Measurements from ENCODE around the gene MAP4K3.

Gene MAP4K3

DNA sequence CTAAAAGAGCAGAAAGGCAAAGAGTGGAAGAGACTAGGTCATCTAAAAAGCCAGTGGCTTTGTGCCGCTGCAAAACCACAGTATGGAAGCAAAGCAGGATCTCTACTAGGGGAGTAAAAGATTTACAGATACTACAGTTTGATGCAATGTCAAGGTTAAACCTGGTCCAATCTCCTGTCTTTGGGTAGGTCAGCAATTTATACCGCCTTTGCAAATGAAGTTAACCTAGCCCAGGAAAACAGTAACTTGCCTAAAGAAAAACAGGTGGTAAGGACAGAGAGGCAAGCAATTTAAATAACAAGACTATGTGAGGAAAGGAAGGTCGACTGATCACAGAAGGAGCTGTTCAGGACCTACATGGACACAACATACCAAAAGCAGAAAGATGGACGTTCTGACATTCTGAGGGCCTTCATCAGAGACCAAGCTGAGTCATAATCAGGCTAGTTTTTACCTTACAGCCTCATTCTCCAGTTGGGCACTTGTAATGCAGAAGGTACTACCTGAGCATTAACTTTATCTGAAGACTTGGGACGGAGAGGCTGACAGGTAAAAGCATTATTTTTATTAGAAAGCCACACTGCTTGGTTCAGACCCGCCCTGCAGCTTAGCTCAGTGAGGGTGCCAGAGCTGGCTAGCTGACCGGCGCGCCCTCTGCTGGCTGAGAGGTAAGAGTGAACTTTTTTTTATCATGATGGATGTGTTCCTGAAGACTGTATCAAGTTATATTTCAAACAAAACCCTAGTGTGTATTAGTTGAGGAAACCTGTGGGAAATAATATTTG, 209.3 kb downstream of the MAP4K3 start:
- TF ChIP-seq ARNT (IDR thresholded peaks at IDR 0.05) (no peak), ZNF384 (IDR thresholded peaks at IDR 0.05) (peak; percentile 65; the same call in 1 of the 2 replicates), SP1 (IDR thresholded peaks at IDR 0.05) (no peak)
- peak; percentile 75 for DNase-seq (ENCODE audit: extremely low spot score)
- POLR2A ChIA-PET: interaction anchor here (0.8 to 2.0 kb wide), 3 partner anchors 104 to 280 kb away, joined by 3 to 21 read pairs (median 10); partner anchors contain the start of gene SOS1
- CTCF ChIA-PET: interaction anchor here (0.6 to 3.9 kb wide), 13 partner anchors 9 to 964 kb away, joined by 3 to 36 read pairs (median 4); partner anchors contain the start of gene SOS1

- no peak for DNase-seq (ENCODE audit: extremely low spot score)
- TF ChIP-seq FOXM1 (IDR thresholded peaks at IDR 0.05; ENCODE audit: borderline replicate concordance): no peak
- no peak for TF ChIP-seq L3MBTL2 (conservative IDR thresholded peaks at IDR 0.05)
- no peak for TF ChIP-seq LEF1 (IDR thresholded peaks at IDR 0.05; ENCODE audit: borderline replicate concordance)
- TF ChIP-seq ELF4 (IDR thresholded peaks at IDR 0.05): no peak
- TF ChIP-seq, protein P1, sequence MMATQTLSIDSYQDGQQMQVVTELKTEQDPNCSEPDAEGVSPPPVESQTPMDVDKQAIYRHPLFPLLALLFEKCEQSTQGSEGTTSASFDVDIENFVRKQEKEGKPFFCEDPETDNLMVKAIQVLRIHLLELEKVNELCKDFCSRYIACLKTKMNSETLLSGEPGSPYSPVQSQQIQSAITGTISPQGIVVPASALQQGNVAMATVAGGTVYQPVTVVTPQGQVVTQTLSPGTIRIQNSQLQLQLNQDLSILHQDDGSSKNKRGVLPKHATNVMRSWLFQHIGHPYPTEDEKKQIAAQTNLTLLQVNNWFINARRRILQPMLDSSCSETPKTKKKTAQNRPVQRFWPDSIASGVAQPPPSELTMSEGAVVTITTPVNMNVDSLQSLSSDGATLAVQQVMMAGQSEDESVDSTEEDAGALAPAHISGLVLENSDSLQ (IDR thresholded peaks at IDR 0.05): no peak
- TF ChIP-seq HDGF (IDR thresholded peaks at IDR 0.05; ENCODE audit: borderline replicate concordance): no peak
- no peak for TF ChIP-seq SP1 (IDR thresholded peaks at IDR 0.05)
- TF ChIP-seq FOXA1 (IDR thresholded peaks at IDR 0.05): no peak
- no peak for TF ChIP-seq FOXK2 (IDR thresholded peaks at IDR 0.05)
- no peak for TF ChIP-seq TARDBP (IDR thresholded peaks at IDR 0.05)
- no peak for TF ChIP-seq ARNT (IDR thresholded peaks at IDR 0.05)
- TF ChIP-seq ZNF384 (IDR thresholded peaks at IDR 0.05): no peak
- TF ChIP-seq CTBP1 (IDR thresholded peaks at IDR 0.05; ENCODE audit: borderline replicate concordance): no peak
- ChIA-PET CTCF (interaction anchor here (1.3 kb wide), 1 partner anchor 278 kb away, joined by 5 read pairs; no protein-coding TSS in a partner anchor), POLR2A (interaction anchor here (1.0 kb wide), 1 partner anchor 105 kb away, joined by 3 read pairs; the partner anchor contains the start of gene SOS1)
Measured at GRCh38 chr2:39225567-39225966, 211.5 kb downstream of the MAP4K3 start.

- ChIA-PET CTCF (no interaction called here), POLR2A (interaction anchor here (0.7 kb wide), 1 partner anchor 30 kb away, joined by 3 read pairs; no protein-coding TSS in a partner anchor)
- TF ChIP-seq TARDBP (IDR thresholded peaks at IDR 0.05) (no peak), NFRKB (IDR thresholded peaks at IDR 0.05) (no peak), CTBP1 (IDR thresholded peaks at IDR 0.05; ENCODE audit: borderline replicate concordance) (no peak), BHLHE40 (IDR thresholded peaks at IDR 0.05; ENCODE audit: borderline replicate concordance) (no peak), FOXA1 (IDR thresholded peaks at IDR 0.05) (no peak), HDGF (IDR thresholded peaks at IDR 0.05; ENCODE audit: borderline replicate concordance) (no peak), FOXK2 (IDR thresholded peaks at IDR 0.05) (no peak), L3MBTL2 (conservative IDR thresholded peaks at IDR 0.05) (no peak), FOXM1 (IDR thresholded peaks at IDR 0.05; ENCODE audit: borderline replicate concordance) (no peak), SP1 (IDR thresholded peaks at IDR 0.05) (no peak), SUZ12 (IDR thresholded peaks at IDR 0.05) (no peak), ZNF384 (IDR thresholded peaks at IDR 0.05) (no peak), LEF1 (IDR thresholded peaks at IDR 0.05; ENCODE audit: borderline replicate concordance) (no peak), ARNT (IDR thresholded peaks at IDR 0.05) (no peak)
- TF ChIP-seq, protein P1 (IDR thresholded peaks at IDR 0.05): no peak
- DNase-seq (ENCODE audit: extremely low spot score): no peak
Measured at GRCh38 chr2:39223909-39224308, 213.2 kb downstream of the MAP4K3 start.

DNA sequence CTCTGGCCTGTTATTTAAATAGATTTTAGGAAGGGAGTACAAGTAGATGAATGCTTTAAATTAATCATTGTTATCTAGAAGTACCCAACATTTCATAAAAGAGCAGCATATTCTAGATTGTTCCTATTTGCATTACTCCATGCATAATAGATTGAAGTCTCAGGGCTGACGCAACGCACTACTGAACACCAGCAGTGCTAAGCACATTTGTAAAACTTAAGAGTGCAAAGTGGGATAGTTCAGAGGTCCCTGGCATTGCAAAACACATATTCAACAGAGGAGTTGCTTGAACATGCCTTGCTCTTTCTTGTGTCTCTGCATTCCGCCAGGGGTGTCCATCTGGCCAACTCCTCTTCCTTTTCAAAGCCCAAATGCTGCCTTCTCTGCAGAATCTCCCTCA, 215.6 kb downstream of the MAP4K3 start:
- POLR2A ChIA-PET: no interaction called here
- TF ChIP-seq HDGF (IDR thresholded peaks at IDR 0.05; ENCODE audit: borderline replicate concordance) (no peak), SP1 (IDR thresholded peaks at IDR 0.05) (no peak), NFRKB (IDR thresholded peaks at IDR 0.05) (no peak), FOXK2 (IDR thresholded peaks at IDR 0.05) (no peak), CTBP1 (IDR thresholded peaks at IDR 0.05; ENCODE audit: borderline replicate concordance) (no peak), BHLHE40 (IDR thresholded peaks at IDR 0.05; ENCODE audit: borderline replicate concordance) (no peak), ELF4 (IDR thresholded peaks at IDR 0.05) (no peak), FOXM1 (IDR thresholded peaks at IDR 0.05; ENCODE audit: borderline replicate concordance) (no peak), SUZ12 (IDR thresholded peaks at IDR 0.05) (no peak), TARDBP (IDR thresholded peaks at IDR 0.05) (no peak)
- TF ChIP-seq, protein P1 (IDR thresholded peaks at IDR 0.05): no peak
- CTCF ChIA-PET: no interaction called here
- DNase-seq (ENCODE audit: extremely low spot score): no peak

DNA sequence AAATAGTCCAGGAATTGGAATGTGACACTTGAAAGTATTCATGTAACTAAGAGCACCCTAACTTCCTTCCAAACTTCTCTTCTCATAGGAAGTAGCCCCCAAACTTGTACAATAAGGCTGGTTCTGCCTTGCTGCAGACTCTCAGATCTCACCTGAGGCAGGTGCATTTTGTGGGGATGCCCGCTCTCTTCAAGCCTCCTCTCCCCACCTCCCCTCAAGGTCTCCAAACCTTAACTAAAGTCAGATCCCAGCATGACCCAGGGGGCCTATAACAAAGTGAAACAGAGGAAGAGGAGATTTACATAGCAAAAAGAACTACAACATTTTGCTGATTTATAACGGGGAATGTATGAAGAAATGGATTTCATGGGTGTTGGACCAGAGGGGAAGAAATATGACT, 216.9 kb downstream of the MAP4K3 start:
- DNase-seq (ENCODE audit: extremely low spot score): no peak
- ChIA-PET CTCF (no interaction called here), POLR2A (no interaction called here)
- TF ChIP-seq ELF4 (IDR thresholded peaks at IDR 0.05) (no peak), LEF1 (IDR thresholded peaks at IDR 0.05; ENCODE audit: borderline replicate concordance) (no peak), HDGF (IDR thresholded peaks at IDR 0.05; ENCODE audit: borderline replicate concordance) (no peak), NFRKB (IDR thresholded peaks at IDR 0.05) (no peak), SP1 (IDR thresholded peaks at IDR 0.05) (no peak), FOXK2 (IDR thresholded peaks at IDR 0.05) (no peak), ZNF384 (IDR thresholded peaks at IDR 0.05) (no peak), SUZ12 (IDR thresholded peaks at IDR 0.05) (no peak), TARDBP (IDR thresholded peaks at IDR 0.05) (no peak), BHLHE40 (IDR thresholded peaks at IDR 0.05; ENCODE audit: borderline replicate concordance) (no peak), L3MBTL2 (conservative IDR thresholded peaks at IDR 0.05) (no peak)

GRCh38 chr2:39218391-39218790, 218.7 kb downstream of the MAP4K3 start:
- TF ChIP-seq SUZ12 (IDR thresholded peaks at IDR 0.05): no peak
- TF ChIP-seq, protein P1 (IDR thresholded peaks at IDR 0.05): no peak
- no peak for DNase-seq (ENCODE audit: extremely low spot score)
- ChIA-PET CTCF (interaction anchor here (0.9 kb wide), 1 partner anchor 9 kb away, joined by 3 read pairs; no protein-coding TSS in a partner anchor), POLR2A (no interaction called here)
